GM23248 (cell line): Measurements from ENCODE around the gene PCDHAC1.

Experiments used
- EZH2 ChIP-seq: fragments of 200-600 bp; sonication (generic); IDR thresholded peaks from 2 replicates; pipeline ENCODE4 v1.6.1; 2018; ENCODE audit warnings: antibody characterized with exemption, mild to moderate bottlenecking; ENCODE audit not compliant: insufficient read depth, poor library complexity, severe bottlenecking
- EZH2phosphoT487 ChIP-seq: fragments of 200-600 bp; sonication (generic); IDR thresholded peaks from 2 replicates; pipeline ENCODE4 v1.6.1; 2018; ENCODE audit warnings: antibody characterized with exemption, moderate library complexity, mild to moderate bottlenecking, low read depth; ENCODE audit not compliant: insufficient read depth

- TF ChIP-seq EZH2 (no peak), EZH2phosphoT487 (no peak)
Measured at GRCh38 chr5:140964356-140964755, 38.3 kb downstream of the PCDHAC1 start.
